Activated CD4-positive, alpha-beta T cell treated with anti-CD3 and anti-CD28 coated beads for 36 hours (primary cell): Measurements from ENCODE around the gene PCDHGB7. TPM values are rescaled to one million over a fixed set of nuclear protein-coding genes. Genes with fewer than 3 reads are reported as not detected.
A peak's percentile ranks its signal among the peaks of the same experiment; 100 is the strongest.
"Not testable (repeated sequence)": the region's sequence is repeated elsewhere in the genome, so short reads cannot be mapped to it uniquely, and the experiment has no call there.

Source experiments
- ATAC-seq: fragments of 200-7000 bp; cut with Tn5 transposase; one replicate; pipeline ENCODE4 v1.10.0; 2021; ENCODE audit warnings: mild to moderate bottlenecking, moderate library complexity
- CTCF ChIA-PET: fragments of 350-600 bp; sonication (Branson Sonifier 250); formaldehyde crosslinking; loops from one replicate; lab custom pipeline; 2021; ENCODE audit warnings: antibody characterized with exemption; lab: Charles Lee
- POLR2A ChIA-PET: fragments of 350-600 bp; sonication (Branson Sonifier 250); formaldehyde crosslinking; loops from one replicate; lab custom pipeline; 2021; ENCODE audit warnings: antibody characterized with exemption, inconsistent platforms; lab: Charles Lee
- DNase-seq: peaks from one replicate; pipeline ENCODE4 v3.0.0-alpha.2; 2020
- H3K27ac Mint-ChIP-seq: one replicate; pipeline ENCODE4 v1.8.0; 2021; ENCODE audit warnings: mixed read lengths
- H3K27me3 Mint-ChIP-seq: one replicate; pipeline ENCODE4 v1.8.0; 2021; ENCODE audit warnings: mixed read lengths
- H3K36me3 Mint-ChIP-seq: one replicate; pipeline ENCODE4 v1.8.0; 2021; ENCODE audit warnings: low read depth, mixed read lengths
- H3K4me1 Mint-ChIP-seq: one replicate; pipeline ENCODE4 v1.8.0; 2021; ENCODE audit warnings: mixed read lengths
- H3K4me3 Mint-ChIP-seq: one replicate; pipeline ENCODE4 v1.8.0; 2021; ENCODE audit warnings: mild to moderate bottlenecking, moderate library complexity, mixed read lengths
- H3K9me3 Mint-ChIP-seq: one replicate; pipeline ENCODE4 v1.8.0; 2021; ENCODE audit warnings: low read depth, mixed read lengths
- intact Hi-C, 2 experiments: fragments of 100-400 bp; cut with DNase I in 1 of 2; cut with micrococcal nuclease in 1 of 2; formaldehyde crosslinking; loops; one replicate each; pipeline versions ENCODE4 v1.14.2 to v1.15.1; 2022 to 2024; cut with DNase I, micrococcal nuclease
- total RNA-seq, 2 experiments: library from RNA; stranded (reverse); gene quantifications; one replicate each; pipeline ENCODE4 v1.2.3, GENCODE V29; 2021

The PCDHGB7 gene
- total RNA-seq, 2 experiments from 2014 or later: not detected

GRCh38 chr5:141399555-141400258 is 17.8 kb upstream of the PCDHGB7 start:
- no peak overlapping the region for H3K27ac Mint-ChIP-seq
- POLR2A ChIA-PET: no interaction called here
- intact Hi-C loops: loop anchor here in 1 of 2 experiments (10.0 kb wide), 1 partner anchor 525 kb away; the partner anchor contains the start of gene PCDHA12

GRCh38 chr5:141402553-141403243 is 14.8 kb upstream of the PCDHGB7 start, which contains the start of gene PCDHGA9:
PCDHGA9 (plus strand) TSS chr5:141402778; CDS start chr5:141402953, 175 bp downstream.
- H3K27me3 Mint-ChIP-seq: peaks cover 56% of the 10 kb centered on the region
- POLR2A ChIA-PET: no interaction called here
- no peaks in the 10 kb centered on the region for H3K4me1 Mint-ChIP-seq
- H3K4me3 Mint-ChIP-seq: no peak within 1 kb of the TSS
- peak; percentile 46 for DNase-seq
- no peak for ATAC-seq
- CTCF ChIA-PET: interaction anchor here (0.6 to 1.5 kb wide), 12 partner anchors 10 to 956 kb away, joined by 3 to 15 read pairs (median 4); partner anchors contain the start of genes PCDHGA10, PCDHGA11 and PCDHGB7
- H3K27ac Mint-ChIP-seq: no peak within 1 kb of the TSS
- intact Hi-C loops: loop anchor here in 1 of 2 experiments (10.0 kb wide), 1 partner anchor 528 kb away; the partner anchor contains the start of gene PCDHA12
- peaks cover 10% of the 10 kb centered on the region for H3K9me3 Mint-ChIP-seq
- peaks cover 11% of the 10 kb centered on the region for H3K36me3 Mint-ChIP-seq

More at GRCh38 chr5:141399555-141400258, 17.8 kb upstream of the PCDHGB7 start:
- H3K36me3 Mint-ChIP-seq: peaks cover 17% of the 10 kb centered on the region
- CTCF ChIA-PET: interaction anchor here (0.7 to 2.3 kb wide), 6 partner anchors 9 to 158 kb away, joined by 3 to 8 read pairs (median 3); partner anchors contain the start of gene TAF7
- H3K27me3 Mint-ChIP-seq: peaks cover 56% of the 10 kb centered on the region
- H3K4me3 Mint-ChIP-seq: no peak overlapping the region
- peaks cover 6% of the 10 kb centered on the region for H3K9me3 Mint-ChIP-seq
- no peak for ATAC-seq
- DNase-seq: no peak
- H3K4me1 Mint-ChIP-seq: no peaks in the 10 kb centered on the region

- Mint-ChIP-seq H3K9me3 (peaks cover 12% of the 10 kb centered on the region), H3K36me3 (peaks cover 13% of the 10 kb centered on the region), H3K27me3 (peaks cover 62% of the 10 kb centered on the region), H3K4me1 (no peaks in the 10 kb centered on the region), H3K27ac (no peak overlapping the region), H3K4me3 (no peak overlapping the region)
- ChIA-PET POLR2A (no interaction called here), CTCF (interaction anchor here (0.6 to 1.5 kb wide), 12 partner anchors 10 to 207 kb away, joined by 3 to 15 read pairs (median 4); partner anchors contain the start of genes PCDHGA10, PCDHGA11 and PCDHGB7)
- DNase-seq (no peak), ATAC-seq (no peak)
- intact Hi-C loops: loop anchor here in 1 of 2 experiments (10.0 kb wide), 1 partner anchor 529 kb away; the partner anchor contains the start of gene PCDHA12
Observed at GRCh38 chr5:141403387-141403786, 14.1 kb upstream of the PCDHGB7 start.

GRCh38 chr5:141407790-141408505 is 9.5 kb upstream of the PCDHGB7 start, which contains the start of gene PCDHGB6:
PCDHGB6 (plus strand) TSS chr5:141408021; CDS start chr5:141408203, 182 bp downstream.
- H3K4me1 Mint-ChIP-seq, H3K27ac Mint-ChIP-seq, POLR2A ChIA-PET: not testable (repeated sequence)
- DNase-seq (peak; percentile 74), ATAC-seq (peak; percentile 80)
- intact Hi-C loops: loop anchor here (5.0 to 10.0 kb wide), 2 partner anchors 36 to 533 kb away; partner anchors contain the start of genes PCDHGA6 (in 2 of the 2), PCDHGB3 (in 2 of the 2) and PCDHA12 (in 1 of the 2)
- H3K4me3 Mint-ChIP-seq: peak within 1 kb of the TSS; percentile 48
- peaks cover 60% of the 10 kb centered on the region for H3K27me3 Mint-ChIP-seq
- peaks cover 19% of the 10 kb centered on the region for H3K9me3 Mint-ChIP-seq
- CTCF ChIA-PET: interaction anchor here (1.0 to 3.9 kb wide), 17 partner anchors 9 to 226 kb away, joined by 3 to 23 read pairs (median 4); partner anchors contain the start of genes DIAPH1, PCDHGA1, PCDHGA11 and PCDHGA12
- peaks cover 16% of the 10 kb centered on the region for H3K36me3 Mint-ChIP-seq

GRCh38 chr5:141409598-141410306 is 7.7 kb upstream of the PCDHGB7 start:
- Mint-ChIP-seq H3K27ac (no peak overlapping the region), H3K4me1 (peaks cover 8% of the 10 kb centered on the region), H3K27me3 (peaks cover 63% of the 10 kb centered on the region), H3K4me3 (no peak overlapping the region), H3K9me3 (peaks cover 19% of the 10 kb centered on the region), H3K36me3 (peaks cover 16% of the 10 kb centered on the region)
- intact Hi-C loops: loop anchor here (5.0 to 10.0 kb wide), 2 partner anchors 37 to 535 kb away; partner anchors contain the start of genes PCDHGA6 (in 2 of the 2), PCDHGB3 (in 2 of the 2) and PCDHA12 (in 1 of the 2)
- DNase-seq (no peak), ATAC-seq (no peak)
- ChIA-PET CTCF (interaction anchor here (0.7 kb wide), 1 partner anchor 71 kb away, joined by 3 read pairs; no protein-coding TSS in a partner anchor), POLR2A (no interaction called here)

- peaks cover 62% of the 10 kb centered on the region for H3K27me3 Mint-ChIP-seq
- ATAC-seq (no peak), DNase-seq (no peak)
- peaks cover 21% of the 10 kb centered on the region for H3K36me3 Mint-ChIP-seq
- H3K4me3 Mint-ChIP-seq: no peak overlapping the region
- intact Hi-C loops: no loop called here
- CTCF ChIA-PET: interaction anchor here (1.8 to 3.8 kb wide), 3 partner anchors 10 to 198 kb away, joined by 5 to 23 read pairs (median 19); partner anchors contain the start of genes PCDHB13 and PCDHGA11
- peaks cover 8% of the 10 kb centered on the region for H3K4me1 Mint-ChIP-seq
- POLR2A ChIA-PET: no interaction called here
- no peak overlapping the region for H3K27ac Mint-ChIP-seq
- peaks cover 16% of the 10 kb centered on the region for H3K9me3 Mint-ChIP-seq
Observed at GRCh38 chr5:141411575-141411974, 5.9 kb upstream of the PCDHGB7 start.

GRCh38 chr5:141412854-141413539 is 4.5 kb upstream of the PCDHGB7 start, which contains the start of gene PCDHGA10:
PCDHGA10 (plus strand) TSS chr5:141412987; CDS start chr5:141413176, 189 bp downstream.
- ATAC-seq (peak; percentile 76), DNase-seq (peak; percentile 74)
- peaks cover 23% of the 10 kb centered on the region for H3K36me3 Mint-ChIP-seq
- intact Hi-C loops: loop anchor here (1.0 to 2.0 kb wide), 5 partner anchors 99 to 152 kb away; no protein-coding TSS in a partner anchor
- H3K4me1 Mint-ChIP-seq: peaks cover 10% of the 10 kb centered on the region
- no peak within 1 kb of the TSS for H3K27ac Mint-ChIP-seq
- H3K9me3 Mint-ChIP-seq: peaks cover 15% of the 10 kb centered on the region
- H3K27me3 Mint-ChIP-seq: peaks cover 63% of the 10 kb centered on the region
- peak within 1 kb of the TSS; percentile 62 for H3K4me3 Mint-ChIP-seq
- ChIA-PET CTCF (interaction anchor here (0.6 to 3.8 kb wide), 33 partner anchors 8 to 200 kb away, joined by 3 to 46 read pairs (median 6); partner anchors contain the start of genes PCDHB13, PCDHGA11, PCDHGA12 and PCDHGA3), POLR2A (no interaction called here)

- H3K27ac Mint-ChIP-seq: no peak overlapping the region
- ChIA-PET POLR2A (no interaction called here), CTCF (interaction anchor here (0.7 to 3.8 kb wide), 31 partner anchors 8 to 200 kb away, joined by 3 to 46 read pairs (median 6); partner anchors contain the start of genes PCDHB13, PCDHGA11, PCDHGA12 and PCDHGA3)
- H3K27me3 Mint-ChIP-seq: peaks cover 65% of the 10 kb centered on the region
- ATAC-seq (no peak), DNase-seq (no peak)
- peaks cover 28% of the 10 kb centered on the region for H3K36me3 Mint-ChIP-seq
- peaks cover 10% of the 10 kb centered on the region for H3K4me1 Mint-ChIP-seq
- peak overlapping the region; percentile 62 for H3K4me3 Mint-ChIP-seq
- intact Hi-C loops: loop anchor here (1.0 to 2.0 kb wide), 5 partner anchors 99 to 151 kb away; no protein-coding TSS in a partner anchor
- H3K9me3 Mint-ChIP-seq: peaks cover 19% of the 10 kb centered on the region
Observed at GRCh38 chr5:141413540-141414069, 3.9 kb upstream of the PCDHGB7 start.
